ENCODE data around the gene CDNF.

The CDNF gene

DNA sequence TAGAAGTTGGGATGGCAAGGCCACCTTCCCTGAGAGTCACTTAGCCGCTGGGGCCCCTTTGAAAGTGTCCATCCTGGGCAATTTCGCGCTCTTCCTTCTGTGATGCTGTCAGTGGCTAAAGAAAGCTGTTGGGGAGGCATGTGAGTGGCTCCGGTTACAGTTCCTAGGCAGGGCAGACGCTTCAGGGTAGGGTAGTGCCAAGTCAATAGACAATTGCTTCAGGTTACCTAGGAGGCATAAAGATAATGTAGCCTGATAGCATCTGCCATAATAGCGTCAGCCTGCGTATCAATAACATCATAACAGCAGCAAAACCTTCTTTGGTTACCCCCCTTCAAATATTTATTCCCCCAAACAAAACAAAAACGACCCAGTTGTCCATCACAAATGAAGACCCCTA, 63.0 kb downstream of the CDNF start, which contains the start of gene FAM107B:
Gene FAM107B (minus strand): TSS at position 101 of the 400 bp plus-strand sequence. CDS start 234 bp downstream, outside the sequence.
- Histone ChIP-seq H3K36me3 (ENCODE audit: insufficient read depth, low read length) (no peaks in the 10 kb centered on the region; the same call in 1 of the 2 replicates), H4K20me1 (ENCODE audit: insufficient read depth, low read length) (no peaks in the 10 kb centered on the region), H3K9me2 (ENCODE audit: low read depth, low read length) (no peaks in the 10 kb centered on the region), H3K9me3 (ENCODE audit: low read length) (no peaks in the 10 kb centered on the region), H3K27me3 (ENCODE audit: insufficient read depth, low read length) (no peaks in the 10 kb centered on the region), H3K4me1 (ENCODE audit: insufficient read depth, low read length, severe bottlenecking) (no peaks in the 10 kb centered on the region), H3K4me2 (ENCODE audit: low read length) (no peak within 1 kb of the TSS), H3K79me2 (ENCODE audit: insufficient read depth, low read length) (no peaks in the 10 kb centered on the region), H3K9ac (ENCODE audit: low read length) (no peak within 1 kb of the TSS), H2AFZ (ENCODE audit: low read length) (no peak within 1 kb of the TSS), H3F3A (ENCODE audit: insufficient read depth, low read length) (no peaks in the 10 kb centered on the region), H3K27ac (ENCODE audit: low read depth, low read length, poor library complexity, severe bottlenecking) (no peak within 1 kb of the TSS), H3K4me3 (ENCODE audit: low read depth, low read length, poor library complexity, severe bottlenecking) (no peak within 1 kb of the TSS)
- TF ChIP-seq EZH2 (IDR thresholded peaks at IDR 0.05; ENCODE audit: borderline replicate concordance, low read length): no peak
- TF ChIP-seq, protein P1, sequence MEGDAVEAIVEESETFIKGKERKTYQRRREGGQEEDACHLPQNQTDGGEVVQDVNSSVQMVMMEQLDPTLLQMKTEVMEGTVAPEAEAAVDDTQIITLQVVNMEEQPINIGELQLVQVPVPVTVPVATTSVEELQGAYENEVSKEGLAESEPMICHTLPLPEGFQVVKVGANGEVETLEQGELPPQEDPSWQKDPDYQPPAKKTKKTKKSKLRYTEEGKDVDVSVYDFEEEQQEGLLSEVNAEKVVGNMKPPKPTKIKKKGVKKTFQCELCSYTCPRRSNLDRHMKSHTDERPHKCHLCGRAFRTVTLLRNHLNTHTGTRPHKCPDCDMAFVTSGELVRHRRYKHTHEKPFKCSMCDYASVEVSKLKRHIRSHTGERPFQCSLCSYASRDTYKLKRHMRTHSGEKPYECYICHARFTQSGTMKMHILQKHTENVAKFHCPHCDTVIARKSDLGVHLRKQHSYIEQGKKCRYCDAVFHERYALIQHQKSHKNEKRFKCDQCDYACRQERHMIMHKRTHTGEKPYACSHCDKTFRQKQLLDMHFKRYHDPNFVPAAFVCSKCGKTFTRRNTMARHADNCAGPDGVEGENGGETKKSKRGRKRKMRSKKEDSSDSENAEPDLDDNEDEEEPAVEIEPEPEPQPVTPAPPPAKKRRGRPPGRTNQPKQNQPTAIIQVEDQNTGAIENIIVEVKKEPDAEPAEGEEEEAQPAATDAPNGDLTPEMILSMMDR (IDR thresholded peaks at IDR 0.05; ENCODE audit: low read length): no peak

DNA sequence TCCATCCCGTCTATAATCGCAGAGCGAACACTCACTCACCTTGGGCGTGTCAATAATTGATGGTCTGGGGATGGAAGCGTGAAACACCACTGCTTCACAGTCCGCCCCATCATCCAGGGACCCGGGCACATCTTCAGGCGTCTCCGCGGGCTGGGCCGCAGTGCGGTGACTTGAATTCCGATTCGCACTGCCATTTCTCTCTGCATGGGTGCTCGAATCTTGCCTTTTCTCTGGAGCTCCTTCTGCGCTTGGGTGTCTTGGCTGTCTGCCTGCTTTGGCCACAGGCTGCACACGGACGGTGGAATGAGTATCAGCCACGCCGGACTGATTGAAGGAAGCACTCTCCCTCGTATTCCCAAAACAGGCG, 63.6 kb downstream of the CDNF start:
- Histone ChIP-seq H4K20me1 (ENCODE audit: insufficient read depth, low read length) (no peaks in the 10 kb centered on the region), H2AFZ (ENCODE audit: low read length) (no peak overlapping the region), H3K4me2 (ENCODE audit: low read length) (no peak overlapping the region), H3K36me3 (ENCODE audit: insufficient read depth, low read length) (no peaks in the 10 kb centered on the region; the same call in 1 of the 2 replicates), H3F3A (ENCODE audit: insufficient read depth, low read length) (no peaks in the 10 kb centered on the region), H3K27me3 (ENCODE audit: insufficient read depth, low read length) (no peaks in the 10 kb centered on the region), H3K79me2 (ENCODE audit: insufficient read depth, low read length) (no peaks in the 10 kb centered on the region), H3K9me2 (ENCODE audit: low read depth, low read length) (no peaks in the 10 kb centered on the region), H3K27ac (ENCODE audit: low read depth, low read length, poor library complexity, severe bottlenecking) (no peak overlapping the region), H3K4me1 (ENCODE audit: insufficient read depth, low read length, severe bottlenecking) (no peaks in the 10 kb centered on the region), H3K9me3 (ENCODE audit: low read length) (no peaks in the 10 kb centered on the region), H3K9ac (ENCODE audit: low read length) (no peak overlapping the region), H3K4me3 (ENCODE audit: low read depth, low read length, poor library complexity, severe bottlenecking) (no peak overlapping the region)
- no peak for TF ChIP-seq EZH2 (IDR thresholded peaks at IDR 0.05; ENCODE audit: borderline replicate concordance, low read length)
- TF ChIP-seq, protein P1 (IDR thresholded peaks at IDR 0.05; ENCODE audit: low read length): no peak

DNA sequence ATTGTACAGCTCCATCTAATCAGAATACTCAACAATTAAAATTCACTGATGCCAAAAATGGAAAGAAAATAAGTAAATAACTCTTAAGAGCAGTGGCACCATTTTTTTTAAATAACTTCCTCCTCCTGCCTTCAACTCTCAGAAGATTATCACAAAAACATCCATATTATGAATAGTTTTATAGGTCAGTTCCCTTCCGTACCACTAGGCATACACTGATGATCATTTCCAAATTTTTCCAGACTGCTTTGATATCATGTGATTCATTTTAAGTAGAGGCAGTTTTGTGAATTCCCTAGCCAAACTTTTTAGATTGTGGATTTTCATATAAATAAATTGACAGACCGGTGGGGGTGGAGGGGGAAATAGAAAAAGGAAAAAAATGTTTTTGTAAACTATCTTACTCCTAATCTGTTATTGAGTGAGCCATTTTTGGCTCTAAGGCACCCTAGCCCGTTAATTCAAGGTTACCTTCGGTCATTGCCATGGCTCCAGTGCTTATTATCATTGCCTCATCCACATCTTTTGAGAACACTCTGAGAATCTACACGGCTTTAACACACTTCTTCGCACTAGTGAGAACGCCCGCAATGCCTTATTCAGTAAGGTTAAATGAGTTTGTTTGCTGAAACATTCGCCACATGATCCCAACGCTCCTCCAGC, 64.2 kb downstream of the CDNF start:
- no peaks in the 10 kb centered on the region for H3K27me3 ChIP-seq (ENCODE audit: insufficient read depth, low read length)
- no peak overlapping the region for H3K4me3 ChIP-seq (ENCODE audit: low read depth, low read length, poor library complexity, severe bottlenecking)
- H3F3A ChIP-seq (ENCODE audit: insufficient read depth, low read length): no peaks in the 10 kb centered on the region
- H3K27ac ChIP-seq (ENCODE audit: low read depth, low read length, poor library complexity, severe bottlenecking): no peak overlapping the region
- H3K4me1 ChIP-seq (ENCODE audit: insufficient read depth, low read length, severe bottlenecking): no peaks in the 10 kb centered on the region
- H3K79me2 ChIP-seq (ENCODE audit: insufficient read depth, low read length): no peaks in the 10 kb centered on the region
- H3K9me3 ChIP-seq (ENCODE audit: low read length): no peaks in the 10 kb centered on the region
- H2AFZ ChIP-seq (ENCODE audit: low read length): no peak overlapping the region
- no peak overlapping the region for H3K9ac ChIP-seq (ENCODE audit: low read length)
- H4K20me1 ChIP-seq (ENCODE audit: insufficient read depth, low read length): no peaks in the 10 kb centered on the region
- no peaks in the 10 kb centered on the region for H3K9me2 ChIP-seq (ENCODE audit: low read depth, low read length)
- H3K4me2 ChIP-seq (ENCODE audit: low read length): no peak overlapping the region
- no peaks in the 10 kb centered on the region; the same call in 1 of the 2 replicates for H3K36me3 ChIP-seq (ENCODE audit: insufficient read depth, low read length)
- TF ChIP-seq, protein P1 (IDR thresholded peaks at IDR 0.05; ENCODE audit: low read length): no peak
- no peak for TF ChIP-seq EZH2 (IDR thresholded peaks at IDR 0.05; ENCODE audit: borderline replicate concordance, low read length)

All from OCI-LY1 (cell line).